Testis (tissue), 3 donors: ENCODE measurements around the gene CA10. TPM values are rescaled to one million over a fixed set of nuclear protein-coding genes. Genes with fewer than 3 reads are reported as not detected.

Experiments
- DNase-seq: peaks from one replicate; pipeline ENCODE4 v3.0.0-alpha.2; 2019
- H3K27ac ChIP-seq, 2 donors: fragments of 200-600 bp; sonication (generic); one replicate each; pipeline ENCODE4 v1.5.1; 2019
- H3K27me3 ChIP-seq: fragments of 200-600 bp; sonication (generic); one replicate; pipeline ENCODE4 v1.5.1; 2019
- H3K36me3 ChIP-seq: fragments of 200-600 bp; sonication (generic); one replicate; pipeline ENCODE4 v1.5.1; 2017; ENCODE audit warnings: low read depth; ENCODE audit errors: missing control alignments
- H3K4me1 ChIP-seq: fragments of 200-600 bp; sonication (generic); one replicate; pipeline ENCODE4 v1.5.1; 2019
- H3K4me3 ChIP-seq, 2 donors: fragments of 200-600 bp; sonication (generic); one replicate each; pipeline ENCODE4 v1.5.1; 2017 to 2019
- H3K9me3 ChIP-seq: fragments of 200-600 bp; sonication (generic); one replicate; pipeline ENCODE4 v1.5.1; 2017
- CTCF ChIP-seq, 3 experiments: fragments of 450-650 bp in 2 of 3; fragments of 200-600 bp in 1 of 3; sonication (generic) in 1 of 3; IDR thresholded peaks; one replicate each; pipeline ENCODE4 v1.5.1; 2016 to 2019; ENCODE audit warnings: antibody characterized with exemption in 3 of 3, mild to moderate bottlenecking in 2 of 3, moderate library complexity in 1 of 3
- POLR2A ChIP-seq: fragments of 450-650 bp; IDR thresholded peaks from one replicate; pipeline ENCODE4 v1.6.1; 2017; ENCODE audit warnings: antibody characterized with exemption, mild to moderate bottlenecking, moderate library complexity
- WGBS, 2 donors: methylation state at CpG; one replicate each; pipeline ENCODE4 v1.1.5; 2018; 5-methylcytosine and 5-hydroxymethylcytosine counted together
- intact Hi-C: fragments of 100-400 bp; cut with DNase I; formaldehyde crosslinking; loops from one replicate; pipeline ENCODE4 v1.15.1; 2023; ENCODE audit warnings: low total_unique reads
- polyA plus RNA-seq: library from polyadenylated mRNA; stranded (reverse); fragments of 350-450 nt; fragmentation: Illumina TruSeq; extraction: RNeasy Lipid Tissue Mini Kit (QIAGEN cat#74804); gene quantifications from one replicate; pipeline ENCODE4 v1.2.3, GENCODE V29; 2014; ENCODE audit warnings: low read depth, low replicate concordance; ENCODE audit not compliant: insufficient read depth
- total RNA-seq, 2 donors: library from RNA; depleted of rRNA; stranded (reverse); fragments of >200 nt; gene quantifications; one replicate each; pipeline ENCODE4 v1.2.3, GENCODE V29; 2016

Gene CA10
- total and polyA plus RNA-seq, 3 donors from 2014 or later: 5.0 to 30.7 (median 5.3) TPM

- H3K27me3 ChIP-seq: no peaks in the 10 kb centered on the region
- no peaks in the 10 kb centered on the region for H3K9me3 ChIP-seq
- H3K36me3 ChIP-seq: no peaks in the 10 kb centered on the region
- 60 to 66% methylated on average over 2 of the region's 2 CpGs for WGBS, 2 donors
- H3K4me1 ChIP-seq: no peaks in the 10 kb centered on the region
- intact Hi-C loops: no loop called here
- TF ChIP-seq CTCF (IDR thresholded peaks at IDR 0.05) (no peak), POLR2A (no peak)
- no peak overlapping the region for H3K27ac ChIP-seq
- no peak for DNase-seq
- H3K4me3 ChIP-seq: no peak overlapping the region
Observed at GRCh38 chr17:51912939-51913338, 245.6 kb downstream of the CA10 start.

GRCh38 chr17:51911237-51911636 lies 247.3 kb downstream of the CA10 start:
- intact Hi-C loops: no loop called here
- no peak for TF ChIP-seq CTCF (IDR thresholded peaks at IDR 0.05)
- TF ChIP-seq POLR2A: no peak
- Histone ChIP-seq H3K27ac (no peak overlapping the region), H3K9me3 (no peaks in the 10 kb centered on the region), H3K36me3 (no peaks in the 10 kb centered on the region), H3K4me1 (no peaks in the 10 kb centered on the region), H3K4me3 (no peak overlapping the region), H3K27me3 (no peaks in the 10 kb centered on the region)
- no peak for DNase-seq
- WGBS, 2 donors: 90 to 91% methylated on average over 6 of the region's 6 CpGs

- H3K27me3 ChIP-seq: no peaks in the 10 kb centered on the region
- H3K27ac ChIP-seq: no peak overlapping the region
- H3K4me3 ChIP-seq: no peak overlapping the region
- intact Hi-C loops: no loop called here
- H3K36me3 ChIP-seq: no peaks in the 10 kb centered on the region
- WGBS, 2 donors: 51 to 52% methylated on average over 3 of the region's 3 CpGs
- H3K4me1 ChIP-seq: no peaks in the 10 kb centered on the region
- no peaks in the 10 kb centered on the region for H3K9me3 ChIP-seq
- no peak for TF ChIP-seq CTCF (IDR thresholded peaks at IDR 0.05)
- no peak for TF ChIP-seq POLR2A
- no peak for DNase-seq
Observed at GRCh38 chr17:51909971-51910370, 248.5 kb downstream of the CA10 start.

GRCh38 chr17:51908841-51909537 lies 249.5 kb downstream of the CA10 start:
- H3K9me3 ChIP-seq: no peaks in the 10 kb centered on the region
- WGBS, 2 donors: 73 to 75% methylated on average over 7 of the region's 7 CpGs
- H3K27me3 ChIP-seq: no peaks in the 10 kb centered on the region
- intact Hi-C loops: no loop called here
- TF ChIP-seq CTCF (IDR thresholded peaks at IDR 0.05) (no peak), POLR2A (no peak)
- no peaks in the 10 kb centered on the region for H3K4me1 ChIP-seq
- DNase-seq: no peak
- no peak overlapping the region for H3K27ac ChIP-seq
- H3K36me3 ChIP-seq: no peaks in the 10 kb centered on the region
- no peak overlapping the region for H3K4me3 ChIP-seq

- 72 to 88% methylated on average over 2 of the region's 2 CpGs for WGBS, 2 donors
- H3K36me3 ChIP-seq: no peaks in the 10 kb centered on the region
- H3K27me3 ChIP-seq: no peaks in the 10 kb centered on the region
Observed at GRCh38 chr17:51907041-51907440, 251.5 kb downstream of the CA10 start.

More at GRCh38 chr17:51907041-51907440, 251.5 kb downstream of the CA10 start:
- H3K4me1 ChIP-seq: no peaks in the 10 kb centered on the region
- DNase-seq: no peak
- intact Hi-C loops: no loop called here
- no peak overlapping the region for H3K4me3 ChIP-seq
- no peaks in the 10 kb centered on the region for H3K9me3 ChIP-seq
- no peak for TF ChIP-seq CTCF (IDR thresholded peaks at IDR 0.05)
- TF ChIP-seq POLR2A: no peak
- H3K27ac ChIP-seq: no peak overlapping the region
